ENCODE results near the gene BMPR2.
"Not testable (repeated sequence)": the region's sequence is repeated elsewhere in the genome, so short reads cannot be mapped to it uniquely, and the experiment has no call there.

The BMPR2 gene

DNA sequence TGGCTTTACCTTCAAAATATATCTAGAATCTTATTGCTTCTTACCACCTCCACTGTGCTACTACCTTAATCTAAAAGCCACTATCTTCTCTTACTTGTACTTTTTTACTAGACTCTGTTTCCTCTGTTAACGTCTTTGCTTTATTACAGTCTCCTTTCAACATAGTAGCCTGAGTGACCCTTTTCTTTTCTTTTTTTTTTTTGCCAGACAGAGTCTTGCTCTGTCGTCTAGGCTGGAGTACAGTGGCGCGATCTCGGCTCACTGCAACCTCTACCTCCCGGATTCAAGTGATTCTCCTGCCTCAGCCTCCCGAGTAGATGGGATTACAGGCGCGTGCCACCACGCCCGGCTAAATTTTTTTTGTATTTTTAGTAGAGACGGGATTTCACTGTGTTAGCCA, 10.4 kb downstream of the BMPR2 start:
- not testable (repeated sequence) for DNase-seq

DNA sequence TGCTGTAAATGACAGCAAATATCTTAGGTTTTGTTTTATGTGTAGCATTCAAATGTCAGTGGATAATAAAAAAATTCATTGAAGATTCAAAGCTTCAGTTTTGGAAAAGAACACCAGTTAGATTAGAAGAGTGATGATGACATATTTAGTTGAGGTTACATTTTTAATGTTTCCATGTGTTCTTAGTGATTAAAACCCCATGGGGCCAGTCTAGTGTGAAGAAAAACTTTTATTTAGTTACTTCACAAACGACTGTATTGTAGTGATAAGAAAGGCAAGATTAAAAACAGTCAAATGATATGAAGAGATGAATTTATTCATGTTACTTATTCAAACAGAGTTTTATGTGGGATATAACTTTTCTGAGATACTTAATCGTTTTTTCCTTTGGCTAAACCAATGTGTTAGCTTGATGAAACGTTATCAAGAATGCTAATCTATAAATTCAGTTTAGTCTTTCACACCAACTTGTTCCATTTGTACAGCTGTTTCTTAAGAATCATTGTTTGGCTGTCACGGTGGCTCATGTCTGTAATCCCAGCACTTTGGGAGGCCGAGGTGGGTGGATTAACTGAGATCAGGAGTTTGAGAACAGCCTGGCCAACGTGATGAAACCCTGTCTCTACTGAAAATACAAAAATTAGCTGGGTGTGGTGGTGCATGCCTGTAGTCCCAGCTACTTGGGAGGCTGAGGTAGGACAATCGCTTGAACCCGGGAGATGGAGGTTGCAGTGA, 11.6 kb downstream of the BMPR2 start:
- peak; percentile 11 to 26 for DNase-seq

DNA sequence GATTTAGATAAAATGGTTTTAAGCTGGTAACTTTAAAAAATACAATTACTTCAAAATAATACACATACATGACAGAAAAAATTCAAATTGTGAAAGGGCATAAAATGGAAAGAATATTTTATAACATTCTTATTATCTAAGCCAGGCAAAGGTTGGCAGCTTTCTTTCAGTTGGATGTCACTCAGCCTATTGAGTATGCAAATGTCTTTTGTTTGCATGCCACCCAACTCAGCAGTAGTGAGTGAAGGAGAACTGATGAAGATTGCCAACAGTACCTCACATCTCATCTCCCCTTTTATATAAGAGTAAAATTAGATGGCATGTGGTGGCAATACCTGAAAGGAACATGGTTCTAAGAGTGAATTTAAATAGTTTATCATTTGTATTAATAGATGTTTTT, 24.8 kb downstream of the BMPR2 start:
- DNase-seq, result no peak

DNA sequence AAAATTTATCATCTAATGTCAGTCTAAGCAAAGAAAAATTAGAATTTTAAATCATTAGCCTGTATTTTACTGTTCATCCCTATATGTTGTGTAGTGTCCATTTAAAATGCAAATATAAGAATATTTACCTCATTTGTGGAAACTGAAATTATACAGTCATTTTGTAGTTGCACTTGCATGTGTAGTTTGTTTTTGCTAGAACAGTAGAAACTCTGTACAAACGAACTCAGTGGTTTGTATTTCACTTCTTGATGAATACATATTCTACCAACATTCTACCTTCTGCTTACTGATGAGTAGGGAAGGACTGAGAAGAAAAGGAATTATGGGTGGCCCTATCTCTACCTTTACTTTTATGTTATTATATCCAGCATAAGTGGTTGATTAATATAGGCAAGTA, 29.7 kb downstream of the BMPR2 start:
- no peak for DNase-seq

DNA sequence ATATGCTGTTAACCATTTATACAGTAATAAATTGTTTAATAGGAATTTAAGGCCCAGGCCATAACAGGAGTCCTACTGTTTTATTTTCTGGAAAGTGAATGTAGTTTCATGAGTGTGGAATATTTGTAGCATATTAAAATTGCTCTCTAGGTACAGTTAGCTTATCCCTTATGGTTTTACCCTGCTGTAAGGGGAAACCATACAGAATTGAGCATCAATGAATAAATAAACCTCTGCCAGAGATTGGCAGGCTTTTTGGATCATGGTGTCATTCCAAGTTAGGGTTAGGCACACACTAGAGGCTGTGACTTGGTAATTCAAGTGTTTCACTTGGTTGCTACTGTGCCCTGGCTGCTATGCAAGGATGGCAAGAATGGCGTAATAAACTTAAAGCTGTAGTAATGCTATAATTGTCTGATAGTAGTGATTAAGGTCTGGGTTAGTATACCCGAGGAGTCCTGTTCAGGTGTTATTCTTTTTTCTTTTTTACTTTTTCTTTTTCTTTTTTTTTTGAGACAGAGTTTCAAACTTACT, 30.4 kb downstream of the BMPR2 start:
- no peak for DNase-seq

DNA sequence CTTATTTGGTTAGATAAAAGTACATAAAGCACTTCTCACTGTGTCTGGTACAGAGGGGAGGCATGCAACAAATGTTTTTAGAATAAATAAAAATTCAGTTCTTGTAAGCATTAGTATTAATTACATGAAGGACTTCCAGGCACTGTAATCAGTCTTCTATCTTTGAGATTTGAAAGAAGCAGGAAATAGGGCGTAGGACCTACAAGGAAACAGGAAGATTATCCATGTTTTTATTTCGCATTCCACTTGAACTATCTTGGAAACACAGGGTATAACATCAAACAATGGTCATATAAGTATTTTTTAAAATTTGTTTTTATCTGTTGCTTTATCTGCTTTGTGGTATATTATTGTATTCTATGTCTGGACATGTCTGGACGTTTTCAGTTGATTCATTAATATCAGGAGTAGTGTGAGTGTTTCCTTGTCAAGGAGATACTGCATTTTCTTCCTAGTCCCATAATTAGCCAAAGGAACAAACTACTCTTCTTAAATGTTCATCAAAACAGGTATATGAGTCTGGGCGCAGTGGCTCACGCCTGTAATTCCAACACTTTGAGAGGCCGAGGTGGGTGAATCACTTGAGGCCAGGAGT, 32.5 kb downstream of the BMPR2 start:
- no peak for DNase-seq

DNA sequence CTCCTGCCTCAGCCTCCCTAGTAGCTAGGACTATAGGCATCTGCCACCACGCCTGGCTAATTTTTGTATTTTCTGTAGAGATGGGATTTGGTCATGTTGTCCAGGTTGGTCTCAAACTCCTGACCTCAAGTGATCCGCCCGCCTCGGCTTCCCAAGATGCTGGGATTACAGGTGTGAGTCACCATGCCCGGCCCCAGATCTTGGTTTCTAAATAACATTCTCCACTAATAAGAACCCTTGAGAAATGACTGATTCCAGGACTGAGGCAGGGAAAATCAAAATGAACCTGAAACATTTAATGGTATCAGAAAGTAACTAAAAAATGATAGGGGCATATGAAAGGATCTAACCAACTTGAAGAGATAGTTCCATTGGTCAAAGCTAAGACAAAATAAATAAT, 34.0 kb downstream of the BMPR2 start:
- DNase-seq, result peak; percentile 9 to 12

DNA sequence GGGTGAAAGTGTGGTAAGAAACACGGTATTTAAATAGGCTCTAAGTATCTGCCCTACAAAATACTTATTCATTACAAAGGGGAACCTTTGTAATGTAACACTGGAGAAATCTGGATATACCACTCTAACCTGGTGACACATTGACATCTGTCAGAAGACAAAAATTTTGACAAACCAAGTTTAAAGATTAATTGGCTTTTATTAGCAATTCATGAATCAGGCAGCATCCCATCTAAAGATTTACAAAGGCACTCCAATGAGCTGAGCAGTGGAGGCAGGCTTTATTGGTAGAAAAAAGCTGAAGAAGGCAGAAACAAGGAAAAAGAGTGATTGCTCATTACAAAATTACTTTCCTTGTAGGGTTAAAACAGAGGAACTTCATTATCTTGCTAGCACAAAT, 35.0 kb downstream of the BMPR2 start:
- no peak for DNase-seq

DNA sequence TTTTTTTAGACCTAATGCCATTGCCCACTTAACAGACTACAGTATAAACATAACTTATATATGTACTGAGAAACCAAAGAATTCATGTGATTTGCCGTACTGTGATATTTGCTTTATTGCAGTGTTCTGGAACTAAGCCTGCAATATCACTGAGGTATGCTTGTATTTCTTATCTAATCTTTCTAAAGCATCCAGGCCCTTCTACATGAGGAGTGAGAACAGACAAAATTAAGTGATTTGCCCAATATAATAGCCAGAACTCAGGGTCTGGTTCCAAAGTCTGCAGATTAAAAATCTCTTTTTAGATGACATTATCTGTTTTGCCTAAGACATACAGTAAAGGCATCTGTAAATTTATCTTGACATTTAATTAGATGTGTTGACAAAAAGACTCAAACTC, 41.9 kb downstream of the BMPR2 start:
- DNase-seq, result no peak

DNA sequence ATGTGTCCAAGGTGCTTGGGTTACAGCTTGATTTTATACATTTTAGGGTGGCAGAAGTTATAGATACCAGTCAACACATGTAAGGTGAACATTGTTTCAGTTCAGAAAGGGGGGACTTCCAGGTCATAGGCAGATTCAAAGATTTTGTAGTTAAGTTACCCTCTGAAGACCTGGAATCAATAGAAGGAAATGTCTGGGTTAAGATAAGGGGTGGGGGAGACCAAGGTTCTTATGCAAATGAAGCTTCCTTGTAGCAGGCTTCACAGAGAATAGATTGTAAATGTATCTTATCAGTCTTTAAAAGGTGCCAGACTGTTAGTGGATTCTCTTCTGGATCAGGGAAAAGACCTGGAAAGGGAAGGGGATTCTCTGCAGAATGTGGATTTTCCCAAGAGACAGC, 42.4 kb downstream of the BMPR2 start:
- DNase-seq, result no peak

DNA sequence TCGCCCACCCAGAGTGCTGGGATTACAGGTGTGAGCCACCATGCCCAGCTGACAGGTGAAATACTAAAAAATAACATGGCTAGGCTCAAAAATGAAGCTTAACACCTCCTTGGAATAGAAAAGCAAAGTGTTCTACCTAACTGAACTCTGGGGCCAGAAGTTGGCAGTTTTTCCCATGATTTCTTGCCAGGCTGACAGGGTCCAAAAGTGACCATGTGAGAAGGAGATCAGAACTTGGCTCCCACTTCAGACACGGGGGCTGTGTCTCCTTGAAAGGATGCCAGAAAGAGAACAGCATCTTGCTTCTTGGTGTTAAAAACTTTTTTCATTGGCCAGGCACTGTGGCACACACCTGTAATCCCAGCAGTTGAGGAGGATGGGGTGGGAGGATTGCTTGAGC, 47.0 kb downstream of the BMPR2 start:
- DNase-seq, result no peak

DNA sequence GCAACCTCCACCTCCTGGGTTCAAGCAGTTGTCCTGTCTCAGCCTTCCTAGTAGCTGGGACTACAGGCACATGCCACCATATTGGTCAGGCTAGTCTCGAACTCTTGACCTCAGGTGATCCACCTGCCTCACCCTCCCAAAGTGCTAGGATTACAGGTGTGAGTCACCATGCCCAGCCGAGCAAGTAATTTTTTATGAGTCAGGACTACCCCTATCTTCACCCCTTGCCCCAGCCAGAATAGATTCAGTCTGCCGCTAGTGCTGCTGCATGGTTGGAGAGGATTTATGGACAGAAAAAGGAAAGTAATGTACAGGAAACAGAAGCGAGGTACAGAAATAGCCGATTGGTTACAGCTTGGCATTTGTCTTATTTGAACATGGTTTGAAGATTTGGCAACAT, 48.9 kb downstream of the BMPR2 start:
- no peak for DNase-seq

DNA sequence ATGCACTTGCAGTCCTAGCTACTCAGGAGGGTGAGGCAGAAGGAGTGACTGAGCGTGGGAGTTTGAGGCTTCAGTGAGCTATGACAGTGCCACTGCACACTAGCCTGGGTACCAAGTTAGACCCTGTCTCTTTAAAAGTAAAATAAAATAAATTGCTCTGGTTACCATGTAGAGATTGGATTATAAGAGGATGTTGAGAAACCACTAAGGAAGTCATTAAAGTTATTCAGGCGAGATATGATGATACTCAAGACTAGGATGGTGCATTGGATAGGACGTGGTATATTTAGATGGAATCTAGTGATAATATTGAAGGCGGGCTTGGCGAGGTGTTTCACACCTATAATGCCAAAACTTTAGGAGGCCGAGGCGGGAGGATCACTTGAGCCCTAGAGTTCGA, 50.6 kb downstream of the BMPR2 start:
- DNase-seq, result no peak

DNA sequence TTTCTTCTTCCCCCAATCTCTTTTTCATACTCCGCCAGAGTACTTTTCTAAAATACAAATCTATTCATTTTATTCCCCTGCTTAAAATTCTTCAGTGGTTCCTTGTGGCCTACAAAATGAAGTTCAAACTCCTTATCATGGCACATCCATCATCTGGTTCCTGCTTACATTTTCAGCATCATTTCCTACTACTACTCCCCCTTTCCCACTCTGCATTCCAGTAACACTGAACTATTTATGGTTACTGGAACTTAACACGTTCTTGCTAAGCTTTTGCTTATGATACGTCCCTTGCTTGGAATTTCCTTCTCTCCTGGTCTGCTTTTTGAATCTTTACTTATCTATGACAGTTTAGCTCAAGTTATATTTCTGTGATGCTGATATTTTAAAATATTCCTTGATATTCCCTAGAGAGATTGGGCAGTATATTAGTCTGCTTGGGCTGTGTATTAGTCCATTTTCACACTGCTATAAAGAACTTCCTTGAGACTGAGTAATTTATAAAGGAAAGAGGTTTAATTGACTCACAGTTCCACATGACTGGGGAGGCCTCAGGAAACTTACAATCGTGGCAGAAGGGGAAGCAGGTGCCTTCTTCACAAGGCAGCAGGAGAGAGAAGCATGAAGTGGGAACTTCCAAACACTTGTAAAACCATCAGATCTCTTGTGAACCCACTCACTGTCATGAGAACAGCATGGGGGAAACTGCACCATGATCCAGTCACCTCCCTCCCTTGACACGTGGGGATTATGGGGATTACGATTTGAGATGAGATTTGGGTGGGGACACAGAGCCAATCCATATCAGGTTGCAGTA, 53.2 kb downstream of the BMPR2 start:
- no peak for DNase-seq

DNA sequence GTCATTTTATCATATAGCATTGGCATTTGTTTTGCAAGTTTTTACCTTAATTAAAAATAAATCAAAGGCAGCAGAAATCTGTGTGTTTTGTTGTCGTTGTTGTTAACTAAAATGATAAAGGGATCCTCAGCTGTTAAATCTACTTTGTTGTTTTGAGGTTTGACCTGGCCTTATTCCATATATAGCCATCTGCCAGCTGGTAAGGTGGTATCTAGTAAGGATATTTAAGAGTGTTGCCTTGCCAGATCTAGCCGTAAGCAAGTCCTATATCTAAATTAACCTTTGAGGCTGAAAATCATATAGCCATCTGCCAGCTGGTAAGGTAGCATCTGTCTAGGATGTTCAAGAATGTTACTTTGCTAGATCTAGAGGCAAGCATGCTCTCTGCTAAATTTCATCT, 56.6 kb downstream of the BMPR2 start:
- no peak for DNase-seq

DNA sequence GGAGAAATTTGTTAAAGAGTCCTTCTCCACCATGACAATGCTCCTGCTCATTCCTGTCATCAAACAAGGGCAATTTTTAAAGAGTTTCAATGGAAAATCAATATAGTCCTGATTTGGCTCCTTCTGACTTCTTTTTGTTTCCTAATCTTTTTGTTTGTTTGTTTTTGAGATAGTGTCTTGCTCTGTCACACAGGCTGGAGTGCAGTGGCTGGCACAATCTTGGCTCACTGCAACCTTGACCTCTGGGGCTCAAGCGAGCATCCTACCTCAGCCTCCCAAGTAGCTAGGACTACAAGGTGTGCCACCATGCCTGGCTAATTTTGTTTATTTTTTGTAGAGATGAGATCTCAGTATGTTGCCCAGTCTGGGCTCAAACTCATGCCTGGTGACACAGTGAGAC, 58.3 kb downstream of the BMPR2 start:
- no peak for DNase-seq

DNA sequence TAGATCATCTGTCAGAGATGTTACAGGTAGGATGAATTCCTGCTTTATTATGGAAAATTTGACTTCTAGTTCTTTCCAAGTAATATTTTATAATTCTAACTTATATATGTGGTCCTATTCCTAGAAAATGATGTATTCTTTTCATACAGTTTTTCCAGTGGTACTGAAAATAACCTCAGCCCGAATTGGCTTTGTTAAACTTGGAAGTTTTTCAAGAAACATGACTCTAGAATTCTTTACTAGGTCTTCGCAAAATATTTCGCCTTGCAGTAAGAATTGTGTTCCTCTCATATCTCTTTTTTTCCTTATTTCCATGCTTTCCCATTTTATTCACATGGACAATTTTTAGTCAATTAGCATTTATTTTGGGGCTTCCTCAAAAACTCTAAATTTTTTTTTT, 60.5 kb downstream of the BMPR2 start:
- DNase-seq, result no peak

DNA sequence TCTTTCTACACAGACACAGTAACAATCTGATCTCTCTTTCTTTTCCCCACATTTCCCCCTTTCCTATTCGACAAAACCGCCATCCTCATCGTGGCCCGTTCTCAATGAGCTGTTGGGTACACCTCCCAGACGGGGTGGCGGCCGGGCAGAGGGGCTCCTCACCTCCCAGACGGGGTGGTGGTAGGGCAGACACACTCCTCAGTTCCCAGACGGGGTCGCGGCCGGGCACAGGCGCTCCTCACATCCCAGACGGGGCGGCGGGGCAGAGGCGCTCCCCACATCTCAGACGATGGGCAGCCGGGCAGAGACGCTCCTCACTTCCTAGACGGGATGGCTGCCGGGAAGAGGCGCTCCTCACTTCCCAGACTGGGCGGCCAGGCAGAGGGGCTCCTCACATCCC, 64.0 kb downstream of the BMPR2 start:
- DNase-seq, result not testable (repeated sequence)

DNA sequence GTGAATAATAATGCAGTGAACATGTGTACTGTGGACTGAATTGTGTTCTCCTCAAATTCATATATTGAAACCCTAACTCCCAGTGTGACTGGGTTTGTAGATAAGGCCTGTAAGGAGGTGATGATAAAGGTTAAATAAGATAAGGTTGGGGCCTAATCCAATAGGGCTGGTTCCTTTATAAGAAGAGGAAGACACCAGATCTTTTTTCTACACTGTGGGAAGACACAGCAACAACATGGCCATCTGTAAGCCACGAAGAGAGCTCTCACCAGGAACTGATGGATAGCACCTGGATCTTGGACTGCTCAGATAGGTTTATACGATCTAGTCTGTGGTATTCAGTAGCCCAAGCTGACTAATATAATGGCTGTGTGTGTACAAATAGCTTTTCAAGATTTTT, 66.8 kb downstream of the BMPR2 start:
- DNase-seq, result no peak

DNA sequence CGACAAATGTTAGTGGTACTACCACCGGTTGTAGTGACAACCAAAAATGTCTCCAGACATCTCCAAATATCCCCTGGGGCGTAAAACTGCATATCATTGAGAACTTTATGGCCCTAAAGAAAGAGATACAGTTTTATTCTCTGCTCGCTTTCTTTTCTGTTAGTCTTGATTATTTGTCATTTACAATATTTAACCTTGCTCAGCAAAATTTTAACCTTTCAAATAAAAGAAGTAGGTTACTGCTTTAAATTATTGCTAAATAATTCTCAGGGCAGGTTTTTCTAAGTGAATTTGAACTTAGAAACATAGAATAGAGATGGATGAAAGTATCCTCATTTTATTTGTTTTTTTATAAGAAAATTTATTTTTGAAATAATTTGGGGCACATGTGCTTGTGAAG, 67.9 kb downstream of the BMPR2 start:
- no peak for DNase-seq

DNA sequence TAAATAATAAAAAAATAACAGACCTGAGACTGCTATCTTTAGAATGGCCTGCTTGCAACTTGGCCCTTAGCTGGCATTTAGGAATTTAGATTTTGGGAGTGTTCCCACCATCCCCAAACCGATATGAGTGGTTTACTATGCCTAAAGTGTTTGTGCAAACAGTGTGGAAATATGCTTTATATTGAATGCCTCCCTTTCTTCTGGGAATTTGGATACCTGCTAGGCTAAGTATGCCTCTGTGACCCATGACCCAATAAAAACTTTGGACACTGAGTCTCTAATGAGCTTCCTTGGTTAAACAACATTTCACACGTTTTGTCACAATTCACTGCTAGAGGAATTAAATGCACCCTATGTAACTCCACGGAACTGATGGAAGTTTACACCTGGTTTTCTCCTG, 73.2 kb downstream of the BMPR2 start:
- DNase-seq, result no peak

DNA sequence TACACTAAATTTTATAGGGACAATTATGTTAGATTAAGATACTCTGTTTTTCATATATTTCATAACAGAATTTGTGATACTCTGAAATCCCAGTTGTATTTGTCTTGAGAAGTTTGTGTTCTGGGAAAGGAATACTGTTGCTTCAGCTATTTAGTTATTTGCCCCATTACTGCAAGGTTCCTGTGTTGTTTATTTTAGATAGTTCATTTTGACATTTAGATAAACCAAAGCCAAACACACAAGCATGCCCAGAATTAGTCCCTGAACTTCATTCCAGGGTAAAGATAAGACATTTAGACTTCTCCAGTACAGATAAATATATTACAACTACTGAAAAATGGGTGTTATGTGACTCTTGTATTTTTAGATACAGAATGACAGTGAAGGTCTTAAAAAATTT, 74.7 kb downstream of the BMPR2 start:
- no peak for DNase-seq

DNA sequence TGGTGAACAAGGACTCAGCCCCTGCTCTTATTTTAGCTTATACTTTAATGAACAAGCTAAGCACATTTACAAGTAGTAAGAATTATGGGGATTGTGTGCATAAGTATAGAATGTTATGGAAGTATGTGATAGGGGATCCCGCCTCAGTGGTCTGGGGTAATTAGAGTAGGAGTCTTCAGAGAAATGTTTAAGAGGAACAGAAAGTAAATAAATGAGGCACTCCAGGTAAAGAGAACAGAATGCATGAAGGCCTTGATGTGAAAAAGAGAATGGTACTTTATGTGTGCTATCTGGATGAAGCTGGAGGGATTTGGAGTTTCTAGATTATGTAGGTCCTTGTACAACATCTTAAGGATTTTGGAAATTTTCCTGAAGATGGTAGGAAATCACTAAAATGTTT, 76.6 kb downstream of the BMPR2 start:
- no peak for DNase-seq

DNA sequence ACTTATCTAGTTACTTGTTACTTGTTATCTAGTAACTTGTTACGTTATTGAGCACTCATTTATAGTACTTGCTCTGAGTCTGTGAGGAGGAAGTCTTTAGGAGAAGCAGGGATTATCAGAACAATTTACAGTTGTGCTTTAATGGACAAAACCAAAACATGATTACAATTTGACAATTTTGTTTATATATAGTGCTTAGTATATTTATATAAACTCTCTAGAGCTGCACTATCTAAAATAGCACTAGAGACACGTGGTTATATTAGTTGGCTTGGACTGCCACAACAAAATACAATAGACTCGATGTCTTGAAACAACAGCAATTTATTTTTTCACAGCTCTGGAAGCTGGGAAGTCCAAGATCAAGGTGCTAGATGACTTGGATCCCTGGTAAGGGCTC, 78.4 kb downstream of the BMPR2 start:
- no peak for DNase-seq

Data from activated CD4-positive, alpha-beta T cell treated with anti-CD3 and anti-CD28 coated beads, Interleukin-2, amount 50 U/mL, for 48 hours (primary cell).